ENCODE data around the gene EFNA5.

- TF ChIP-seq, protein P1, sequence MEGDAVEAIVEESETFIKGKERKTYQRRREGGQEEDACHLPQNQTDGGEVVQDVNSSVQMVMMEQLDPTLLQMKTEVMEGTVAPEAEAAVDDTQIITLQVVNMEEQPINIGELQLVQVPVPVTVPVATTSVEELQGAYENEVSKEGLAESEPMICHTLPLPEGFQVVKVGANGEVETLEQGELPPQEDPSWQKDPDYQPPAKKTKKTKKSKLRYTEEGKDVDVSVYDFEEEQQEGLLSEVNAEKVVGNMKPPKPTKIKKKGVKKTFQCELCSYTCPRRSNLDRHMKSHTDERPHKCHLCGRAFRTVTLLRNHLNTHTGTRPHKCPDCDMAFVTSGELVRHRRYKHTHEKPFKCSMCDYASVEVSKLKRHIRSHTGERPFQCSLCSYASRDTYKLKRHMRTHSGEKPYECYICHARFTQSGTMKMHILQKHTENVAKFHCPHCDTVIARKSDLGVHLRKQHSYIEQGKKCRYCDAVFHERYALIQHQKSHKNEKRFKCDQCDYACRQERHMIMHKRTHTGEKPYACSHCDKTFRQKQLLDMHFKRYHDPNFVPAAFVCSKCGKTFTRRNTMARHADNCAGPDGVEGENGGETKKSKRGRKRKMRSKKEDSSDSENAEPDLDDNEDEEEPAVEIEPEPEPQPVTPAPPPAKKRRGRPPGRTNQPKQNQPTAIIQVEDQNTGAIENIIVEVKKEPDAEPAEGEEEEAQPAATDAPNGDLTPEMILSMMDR (IDR thresholded peaks at IDR 0.05): no peak
- TF ChIP-seq POLR2A (IDR thresholded peaks at IDR 0.05): no peak
Measured at GRCh38 chr5:107456281-107456715, 214.4 kb downstream of the EFNA5 start.

Data from prostate gland (tissue), 2 donors.